Measurements from ENCODE around the gene ATF4.

GRCh38 chr22:39534092-39534506 lies 13.7 kb downstream of the ATF4 start:
- TF ChIP-seq CTCF (IDR thresholded peaks at IDR 0.05), result no peak
- TF ChIP-seq POLR2A (IDR thresholded peaks at IDR 0.05), result no peak

All from body of pancreas (tissue), 4 donors.